PC-9 (cell line): Measurements from ENCODE around the gene SLC16A14.

Source experiments
- EZH2 ChIP-seq: fragments of 200-600 bp; sonication (generic); IDR thresholded peaks from 2 replicates; pipeline ENCODE4 v1.8.0; 2017; ENCODE audit warnings: antibody characterized with exemption, low read depth
- TF ChIP-seq, protein P1 (sequence below): fragments of 200-600 bp; sonication (generic); conservative IDR thresholded peaks from 2 replicates; pipeline ENCODE4 v1.6.1; 2017; ENCODE audit warnings: mixed run types, antibody characterized with exemption, mild to moderate bottlenecking, moderate library complexity

DNA sequence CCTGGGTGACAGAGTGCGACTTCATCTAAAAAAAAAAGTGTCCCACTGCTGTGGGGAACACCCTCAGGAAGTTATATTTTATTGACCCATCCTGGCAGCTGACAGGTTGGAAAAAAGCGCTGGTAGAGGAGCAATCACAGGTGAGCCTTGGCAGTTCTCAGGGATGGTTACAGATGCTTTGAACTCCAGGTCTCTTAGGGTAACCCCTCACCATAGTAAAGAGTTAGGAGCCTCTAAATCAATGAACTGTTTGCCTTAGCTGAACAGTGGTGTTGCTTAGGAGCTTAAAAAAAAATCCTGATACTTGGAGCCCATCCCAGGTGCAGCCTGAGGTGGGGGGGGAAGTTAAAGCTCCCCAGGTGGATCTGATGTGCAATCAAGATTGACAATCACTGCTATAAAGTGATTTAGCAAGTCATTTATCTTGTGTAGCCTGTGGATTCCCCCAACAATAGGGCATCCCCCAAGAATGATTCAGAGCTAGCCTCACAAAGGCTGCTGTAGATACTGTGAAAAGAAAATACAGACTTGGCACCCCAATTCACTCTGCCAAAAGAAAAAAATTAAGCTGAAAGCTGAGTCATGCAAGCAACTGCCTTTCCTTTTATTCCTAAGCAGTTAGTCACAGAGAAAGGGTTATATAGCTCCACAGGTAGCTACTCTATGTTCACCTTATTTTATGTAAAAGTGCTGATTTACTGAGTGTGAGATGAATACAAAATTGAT lies 14.8 kb downstream of the SLC16A14 start:
- TF ChIP-seq, protein P1, sequence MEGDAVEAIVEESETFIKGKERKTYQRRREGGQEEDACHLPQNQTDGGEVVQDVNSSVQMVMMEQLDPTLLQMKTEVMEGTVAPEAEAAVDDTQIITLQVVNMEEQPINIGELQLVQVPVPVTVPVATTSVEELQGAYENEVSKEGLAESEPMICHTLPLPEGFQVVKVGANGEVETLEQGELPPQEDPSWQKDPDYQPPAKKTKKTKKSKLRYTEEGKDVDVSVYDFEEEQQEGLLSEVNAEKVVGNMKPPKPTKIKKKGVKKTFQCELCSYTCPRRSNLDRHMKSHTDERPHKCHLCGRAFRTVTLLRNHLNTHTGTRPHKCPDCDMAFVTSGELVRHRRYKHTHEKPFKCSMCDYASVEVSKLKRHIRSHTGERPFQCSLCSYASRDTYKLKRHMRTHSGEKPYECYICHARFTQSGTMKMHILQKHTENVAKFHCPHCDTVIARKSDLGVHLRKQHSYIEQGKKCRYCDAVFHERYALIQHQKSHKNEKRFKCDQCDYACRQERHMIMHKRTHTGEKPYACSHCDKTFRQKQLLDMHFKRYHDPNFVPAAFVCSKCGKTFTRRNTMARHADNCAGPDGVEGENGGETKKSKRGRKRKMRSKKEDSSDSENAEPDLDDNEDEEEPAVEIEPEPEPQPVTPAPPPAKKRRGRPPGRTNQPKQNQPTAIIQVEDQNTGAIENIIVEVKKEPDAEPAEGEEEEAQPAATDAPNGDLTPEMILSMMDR: no peak
- no peak for TF ChIP-seq EZH2
